ENCODE data around the gene COL23A1. TPM values are rescaled to one million over a fixed set of nuclear protein-coding genes. Genes with fewer than 3 reads are reported as not detected.

Gene COL23A1
- total and polyA plus RNA-seq, 2 experiments from 2014 or later, result 4.8 to 8.2 TPM

- Histone ChIP-seq H3K4me2 (no peak overlapping the region), H3K27ac (ENCODE audit: low read depth) (no peak overlapping the region), H3K79me2 (replicated peaks; ENCODE audit: insufficient read depth) (no peaks in the 10 kb centered on the region; the same call in none of the 2 replicates), H3K4me1 (ENCODE audit: insufficient read depth) (no peaks in the 10 kb centered on the region), H4K20me1 (replicated peaks; ENCODE audit: insufficient read depth) (no peaks in the 10 kb centered on the region), H3K4me3 (no peak overlapping the region), H3K27me3 (ENCODE audit: insufficient read depth) (peaks cover 16% of the 10 kb centered on the region), H2AFZ (no peak overlapping the region), H3K9me2 (ENCODE audit: insufficient read depth) (peaks cover 5% of the 10 kb centered on the region; the same call in 1 of the 2 replicates), H3F3A (replicated peaks; ENCODE audit: low read depth) (no peaks in the 10 kb centered on the region), H3K36me3 (ENCODE audit: insufficient read depth) (no peaks in the 10 kb centered on the region)
- 0 out of 3 replicates have a peak, but pooled peaks cover 4% of the 10 kb centered on the region for H3K4me1 Mint-ChIP-seq
- no peak for ATAC-seq
- H3K4me3 Mint-ChIP-seq, result no peak overlapping the region
- peaks cover 22% of the 10 kb centered on the region for H3K27me3 Mint-ChIP-seq (ENCODE audit: insufficient read depth, low read depth, poor library complexity)
- peaks cover 14% of the 10 kb centered on the region; the same call in 2 of the 3 replicates for H3K36me3 Mint-ChIP-seq (ENCODE audit: low read depth)
- TF ChIP-seq JUNB (IDR thresholded peaks at IDR 0.05; ENCODE audit: unreplicated experiment), result no peak
- TF ChIP-seq ZNF114 (CRISPR knock-in tag; IDR thresholded peaks at IDR 0.05), result no peak
- TF ChIP-seq ZNF331 (CRISPR knock-in tag; IDR thresholded peaks at IDR 0.05; ENCODE audit: low read depth), result no peak
- no peak for TF ChIP-seq CTCF (conservative IDR thresholded peaks at IDR 0.05; ENCODE audit: low read depth in 2 of 2)
- TF ChIP-seq EZH2 (IDR thresholded peaks at IDR 0.05; ENCODE audit: low read depth, unreplicated experiment), result no peak
- TF ChIP-seq POLR2AphosphoS5 (IDR thresholded peaks at IDR 0.05; ENCODE audit: low read depth), result no peak
- TF ChIP-seq STAT1 (IDR thresholded peaks at IDR 0.05; ENCODE audit: unreplicated experiment), result no peak
- TF ChIP-seq NANOG (IDR thresholded peaks at IDR 0.05; ENCODE audit: borderline replicate concordance), result no peak
- no peak for TF ChIP-seq REST (IDR thresholded peaks at IDR 0.05; ENCODE audit: unreplicated experiment)
- TF ChIP-seq ETS1 (IDR thresholded peaks at IDR 0.05), result no peak
- no peak for TF ChIP-seq EZH2phosphoT487 (IDR thresholded peaks at IDR 0.05; ENCODE audit: unreplicated experiment)
- TF ChIP-seq, protein P1, sequence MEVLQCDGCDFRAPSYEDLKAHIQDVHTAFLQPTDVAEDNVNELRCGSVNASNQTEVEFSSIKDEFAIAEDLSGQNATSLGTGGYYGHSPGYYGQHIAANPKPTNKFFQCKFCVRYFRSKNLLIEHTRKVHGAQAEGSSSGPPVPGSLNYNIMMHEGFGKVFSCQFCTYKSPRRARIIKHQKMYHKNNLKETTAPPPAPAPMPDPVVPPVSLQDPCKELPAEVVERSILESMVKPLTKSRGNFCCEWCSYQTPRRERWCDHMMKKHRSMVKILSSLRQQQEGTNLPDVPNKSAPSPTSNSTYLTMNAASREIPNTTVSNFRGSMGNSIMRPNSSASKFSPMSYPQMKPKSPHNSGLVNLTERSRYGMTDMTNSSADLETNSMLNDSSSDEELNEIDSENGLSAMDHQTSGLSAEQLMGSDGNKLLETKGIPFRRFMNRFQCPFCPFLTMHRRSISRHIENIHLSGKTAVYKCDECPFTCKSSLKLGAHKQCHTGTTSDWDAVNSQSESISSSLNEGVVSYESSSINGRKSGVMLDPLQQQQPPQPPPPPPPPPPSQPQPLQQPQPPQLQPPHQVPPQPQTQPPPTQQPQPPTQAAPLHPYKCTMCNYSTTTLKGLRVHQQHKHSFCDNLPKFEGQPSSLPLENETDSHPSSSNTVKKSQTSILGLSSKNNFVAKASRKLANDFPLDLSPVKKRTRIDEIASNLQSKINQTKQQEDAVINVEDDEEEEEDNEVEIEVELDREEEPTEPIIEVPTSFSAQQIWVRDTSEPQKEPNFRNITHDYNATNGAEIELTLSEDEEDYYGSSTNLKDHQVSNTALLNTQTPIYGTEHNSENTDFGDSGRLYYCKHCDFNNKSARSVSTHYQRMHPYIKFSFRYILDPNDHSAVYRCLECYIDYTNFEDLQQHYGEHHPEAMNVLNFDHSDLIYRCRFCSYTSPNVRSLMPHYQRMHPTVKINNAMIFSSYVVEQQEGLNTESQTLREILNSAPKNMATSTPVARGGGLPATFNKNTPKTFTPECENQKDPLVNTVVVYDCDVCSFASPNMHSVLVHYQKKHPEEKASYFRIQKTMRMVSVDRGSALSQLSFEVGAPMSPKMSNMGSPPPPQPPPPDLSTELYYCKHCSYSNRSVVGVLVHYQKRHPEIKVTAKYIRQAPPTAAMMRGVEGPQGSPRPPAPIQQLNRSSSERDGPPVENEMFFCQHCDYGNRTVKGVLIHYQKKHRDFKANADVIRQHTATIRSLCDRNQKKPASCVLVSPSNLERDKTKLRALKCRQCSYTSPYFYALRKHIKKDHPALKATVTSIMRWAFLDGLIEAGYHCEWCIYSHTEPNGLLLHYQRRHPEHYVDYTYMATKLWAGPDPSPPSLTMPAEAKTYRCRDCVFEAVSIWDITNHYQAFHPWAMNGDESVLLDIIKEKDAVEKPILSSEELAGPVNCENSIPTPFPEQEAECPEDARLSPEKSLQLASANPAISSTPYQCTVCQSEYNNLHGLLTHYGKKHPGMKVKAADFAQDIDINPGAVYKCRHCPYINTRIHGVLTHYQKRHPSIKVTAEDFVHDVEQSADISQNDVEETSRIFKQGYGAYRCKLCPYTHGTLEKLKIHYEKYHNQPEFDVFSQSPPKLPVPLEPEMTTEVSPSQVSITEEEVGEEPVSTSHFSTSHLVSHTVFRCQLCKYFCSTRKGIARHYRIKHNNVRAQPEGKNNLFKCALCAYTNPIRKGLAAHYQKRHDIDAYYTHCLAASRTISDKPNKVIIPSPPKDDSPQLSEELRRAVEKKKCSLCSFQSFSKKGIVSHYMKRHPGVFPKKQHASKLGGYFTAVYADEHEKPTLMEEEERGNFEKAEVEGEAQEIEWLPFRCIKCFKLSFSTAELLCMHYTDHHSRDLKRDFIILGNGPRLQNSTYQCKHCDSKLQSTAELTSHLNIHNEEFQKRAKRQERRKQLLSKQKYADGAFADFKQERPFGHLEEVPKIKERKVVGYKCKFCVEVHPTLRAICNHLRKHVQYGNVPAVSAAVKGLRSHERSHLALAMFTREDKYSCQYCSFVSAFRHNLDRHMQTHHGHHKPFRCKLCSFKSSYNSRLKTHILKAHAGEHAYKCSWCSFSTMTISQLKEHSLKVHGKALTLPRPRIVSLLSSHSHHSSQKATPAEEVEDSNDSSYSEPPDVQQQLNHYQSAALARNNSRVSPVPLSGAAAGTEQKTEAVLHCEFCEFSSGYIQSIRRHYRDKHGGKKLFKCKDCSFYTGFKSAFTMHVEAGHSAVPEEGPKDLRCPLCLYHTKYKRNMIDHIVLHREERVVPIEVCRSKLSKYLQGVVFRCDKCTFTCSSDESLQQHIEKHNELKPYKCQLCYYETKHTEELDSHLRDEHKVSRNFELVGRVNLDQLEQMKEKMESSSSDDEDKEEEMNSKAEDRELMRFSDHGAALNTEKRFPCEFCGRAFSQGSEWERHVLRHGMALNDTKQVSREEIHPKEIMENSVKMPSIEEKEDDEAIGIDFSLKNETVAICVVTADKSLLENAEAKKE (CRISPR knock-in tag; IDR thresholded peaks at IDR 0.05), result no peak
- no peak for TF ChIP-seq CREB1 (CRISPR knock-in tag; IDR thresholded peaks at IDR 0.05; ENCODE audit: low read depth)
- DNase-seq (ENCODE audit: low spot score), result no peak
- peaks cover 19% of the 10 kb centered on the region for H3K9me3 Mint-ChIP-seq
- H3K27ac Mint-ChIP-seq, result no peak overlapping the region
Observed at GRCh38 chr5:178572617-178573016, 17.6 kb downstream of the COL23A1 start.

Measured in GM23338 (cell line).